Left kidney (tissue), 8 donors: ENCODE results near the gene KCNIP1. TPM values are rescaled to one million over a fixed set of nuclear protein-coding genes. Genes with fewer than 3 reads are reported as not detected.

Experiments used
- DNase-seq: peaks from one replicate; pipeline ENCODE4 v3.0.0-alpha.2; 2013
- long read RNA-seq, 8 donors: transcript quantifications; one replicate each; lab custom pipeline, GENCODE V29; 2026
- polyA plus RNA-seq: library from polyadenylated mRNA; unstranded; fragments of 120-200 nt; gene quantifications from one replicate; pipeline ENCODE4 v1.2.1, GENCODE V29; 2013; ENCODE audit not compliant: insufficient read length

The KCNIP1 gene
- 10.8 TPM for polyA plus RNA-seq
- long read RNA-seq, donor 1, partial matches to known transcripts = 6 of 6 reads
- long read RNA-seq, donor 1, other reads (novel, unspliced or antisense) = 0 of 6 reads
- long read RNA-seq, donor 2, partial matches to known transcripts = 7 of 7 reads
- long read RNA-seq, donor 2, other reads (novel, unspliced or antisense) = 0 of 7 reads
- long read RNA-seq, donor 3 = 0 reads
- long read RNA-seq, donor 4 = 0 reads
- long read RNA-seq, donor 5, partial matches to known transcripts = 7 of 7 reads
- long read RNA-seq, donor 5, other reads (novel, unspliced or antisense) = 0 of 7 reads
- long read RNA-seq, donor 6, partial matches to known transcripts = 16 of 16 reads
- long read RNA-seq, donor 6, other reads (novel, unspliced or antisense) = 0 of 16 reads
- long read RNA-seq, donor 7, partial matches to known transcripts = 6 of 6 reads
- long read RNA-seq, donor 7, other reads (novel, unspliced or antisense) = 0 of 6 reads
- long read RNA-seq, donor 8 = 0 reads

DNA sequence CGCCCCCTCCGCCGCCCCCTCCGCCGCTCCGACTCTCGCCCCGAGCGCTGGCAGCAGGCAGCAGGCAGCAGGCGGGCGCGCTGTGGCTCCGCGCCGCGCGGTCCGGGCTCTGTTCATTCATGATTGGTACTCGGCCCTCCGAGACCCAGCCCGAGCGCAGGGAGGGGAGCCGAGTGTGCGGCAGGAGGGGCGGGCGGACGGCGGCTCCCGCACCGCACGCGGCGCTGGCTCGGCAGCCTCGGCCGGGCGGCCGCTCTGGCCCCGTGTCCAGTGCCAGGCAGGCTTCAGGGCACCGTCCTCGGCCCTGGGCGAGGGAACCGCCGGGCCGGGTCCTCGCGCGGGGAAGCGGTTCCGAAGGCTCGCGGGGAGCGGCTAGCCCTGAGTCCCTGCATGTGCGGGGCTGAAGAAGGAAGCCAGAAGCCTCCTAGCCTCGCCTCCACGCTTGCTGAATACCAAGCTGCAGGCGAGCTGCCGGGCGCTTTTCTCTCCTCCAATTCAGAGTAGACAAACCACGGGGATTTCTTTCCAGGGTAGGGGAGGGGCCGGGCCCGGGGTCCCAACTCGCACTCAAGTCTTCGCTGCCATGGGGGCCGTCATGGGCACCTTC is at the start of gene KCNIP1:
Gene KCNIP1 (plus strand): TSS at position 31 of the 607 bp plus-strand sequence.
- peak; percentile 53 for DNase-seq

DNA sequence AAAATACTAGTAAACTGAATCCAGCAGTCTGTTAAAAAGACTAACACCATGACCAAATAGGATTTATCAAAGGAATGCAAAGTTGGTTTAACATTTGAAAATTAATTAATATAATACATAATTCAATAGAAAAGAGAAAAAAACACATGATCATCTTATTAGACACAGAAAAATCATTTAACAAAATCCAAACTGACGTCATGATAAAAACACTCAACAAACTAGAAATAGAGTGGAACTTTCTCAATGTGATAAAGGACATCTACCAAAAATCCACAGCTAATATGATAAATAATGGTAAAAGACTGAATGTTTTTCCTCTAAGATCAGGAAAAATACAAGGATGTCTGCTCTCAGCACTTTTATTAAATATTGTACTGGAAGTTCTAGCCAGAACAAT is 40.4 kb upstream of the KCNIP1 start:
- DNase-seq = no peak

DNA sequence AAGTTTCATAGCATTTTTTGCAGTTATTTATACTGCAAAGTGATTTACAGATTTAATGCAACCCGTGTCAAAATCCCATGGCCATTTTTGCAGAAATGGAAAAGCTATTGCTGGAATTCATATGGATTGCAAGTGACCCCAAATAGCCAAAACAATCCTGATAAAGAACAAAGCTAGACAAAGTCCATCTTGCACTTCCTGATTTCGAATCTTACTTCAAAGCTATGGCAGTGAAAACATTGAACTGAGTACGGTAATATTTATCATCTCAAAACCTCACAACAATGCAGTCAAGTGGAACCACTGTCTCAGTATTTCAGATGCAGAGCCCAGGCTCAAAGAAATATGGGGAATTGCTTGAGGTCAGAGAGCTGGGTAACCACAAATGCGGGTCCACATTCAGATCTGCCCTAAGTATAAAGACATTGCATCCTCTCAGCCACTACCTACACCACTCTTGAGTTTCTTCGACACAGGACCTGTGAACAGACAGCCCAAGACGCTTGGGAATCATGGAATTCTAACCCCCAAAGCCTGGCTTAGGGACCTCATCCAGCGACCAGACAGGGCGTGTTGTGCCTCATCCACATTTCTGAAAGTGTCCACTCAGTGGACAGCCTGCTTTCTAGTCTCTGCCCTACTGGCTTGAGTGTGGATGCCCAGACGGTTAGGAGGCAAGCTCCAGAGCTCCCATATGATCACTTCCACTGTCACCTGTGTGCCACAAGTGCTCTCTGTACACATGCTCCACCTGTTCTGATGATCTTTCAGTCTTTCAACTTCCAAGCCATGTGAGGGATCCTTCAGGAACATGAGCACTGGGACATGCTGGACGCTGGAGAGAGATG is 39.3 kb upstream of the KCNIP1 start:
- DNase-seq = no peak

DNA sequence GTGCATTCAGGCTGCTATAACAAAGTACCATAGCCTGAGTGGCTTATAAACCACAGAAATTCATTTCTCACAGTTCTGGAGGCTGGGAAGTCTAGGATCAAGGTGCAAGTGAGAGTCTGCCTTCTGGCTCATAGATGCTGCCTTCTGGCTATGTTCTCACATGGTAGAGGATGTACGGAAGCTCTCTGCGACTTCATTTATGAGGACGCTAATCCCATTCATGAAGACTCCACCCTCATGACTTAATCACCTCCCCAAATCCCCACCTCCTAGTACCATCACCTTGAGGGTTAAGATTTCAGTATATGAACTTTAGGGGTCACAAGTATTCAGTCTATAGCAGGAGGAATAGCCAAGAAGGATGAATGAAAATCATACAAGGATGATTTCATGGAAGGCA is 37.3 kb upstream of the KCNIP1 start:
- no peak for DNase-seq

DNA sequence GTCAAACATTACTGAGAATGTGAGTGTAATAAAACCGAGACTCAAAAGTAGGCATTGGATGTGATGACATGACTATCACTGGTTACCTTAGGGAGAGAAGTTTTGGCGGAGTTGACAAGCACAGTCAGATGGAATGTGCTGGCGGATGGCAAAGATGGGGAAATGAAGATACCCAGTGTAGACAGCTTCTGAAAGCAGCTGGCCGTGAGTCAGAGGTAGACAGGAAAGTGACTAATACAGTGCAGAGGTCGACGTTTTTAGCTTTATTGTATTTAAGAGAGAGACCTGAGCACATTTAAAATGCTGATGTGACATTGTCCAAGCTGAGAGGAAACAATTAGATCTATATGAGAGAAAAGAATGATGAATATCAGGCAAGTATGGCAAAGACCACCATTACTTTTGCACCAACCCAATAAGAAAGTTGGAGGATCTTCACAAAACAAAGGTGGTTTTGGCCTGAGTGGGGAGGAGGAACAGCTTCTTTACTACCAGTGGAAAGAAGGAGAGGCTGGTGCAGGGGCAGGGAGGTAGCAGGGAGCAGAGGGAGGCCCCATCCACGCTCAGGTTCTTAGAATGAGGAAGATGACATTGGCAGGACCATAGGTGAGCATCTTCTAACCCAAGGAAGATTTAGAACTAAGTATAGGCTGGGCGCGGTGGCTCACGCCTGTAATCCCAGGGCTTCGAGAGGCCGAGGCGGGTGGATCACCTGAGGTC is 36.7 kb upstream of the KCNIP1 start:
- no peak for DNase-seq

DNA sequence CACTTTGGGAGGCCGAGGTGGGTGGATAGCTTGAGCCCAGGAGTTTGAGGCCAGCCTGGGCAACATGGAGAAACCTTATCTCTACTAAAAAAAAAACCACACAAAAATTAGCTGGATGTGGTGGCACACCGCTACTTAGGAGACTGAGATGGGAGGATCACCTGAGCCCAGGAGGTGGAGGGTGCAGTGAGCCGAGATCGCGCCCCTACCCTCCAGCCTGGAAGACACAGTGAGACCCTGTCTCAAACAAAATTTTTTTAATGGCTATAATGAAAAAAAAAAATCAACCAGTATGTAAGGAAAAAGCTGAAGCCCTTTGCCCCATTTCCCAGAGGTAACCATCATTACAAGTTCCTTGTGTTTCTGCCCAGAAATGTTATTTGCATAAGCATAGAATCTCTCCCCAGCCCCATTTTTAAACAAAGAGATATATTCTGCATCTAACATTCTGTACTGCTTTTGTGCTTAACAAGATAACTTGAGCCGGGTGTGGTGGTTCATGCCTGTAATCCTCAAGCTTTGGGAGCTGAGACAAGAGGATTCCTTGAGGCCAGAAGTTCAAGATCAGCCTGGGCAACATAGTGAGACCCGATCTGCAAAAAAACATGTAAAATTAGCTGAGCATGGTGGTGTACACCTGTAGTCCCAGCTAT is 35.1 kb upstream of the KCNIP1 start:
- no peak for DNase-seq

DNA sequence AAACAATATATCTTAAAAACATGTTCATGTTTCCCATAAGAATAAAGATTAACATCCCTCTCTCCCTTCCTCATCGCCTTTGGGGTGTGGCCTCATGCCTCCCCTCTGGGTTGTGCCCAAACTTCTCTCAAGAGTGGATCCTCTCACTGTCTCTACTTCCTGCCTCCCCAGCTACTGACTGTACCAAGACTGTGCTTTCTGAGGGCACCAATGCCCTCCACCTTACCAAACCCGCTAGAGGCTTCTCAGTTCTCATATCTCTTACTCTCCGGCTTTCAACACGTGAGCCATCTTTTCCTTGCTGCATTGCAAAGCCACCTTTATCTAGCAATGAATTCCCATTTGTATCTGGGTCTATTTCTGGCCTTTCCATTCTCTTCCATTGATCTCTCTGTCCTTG is 34.4 kb upstream of the KCNIP1 start:
- DNase-seq = no peak

DNA sequence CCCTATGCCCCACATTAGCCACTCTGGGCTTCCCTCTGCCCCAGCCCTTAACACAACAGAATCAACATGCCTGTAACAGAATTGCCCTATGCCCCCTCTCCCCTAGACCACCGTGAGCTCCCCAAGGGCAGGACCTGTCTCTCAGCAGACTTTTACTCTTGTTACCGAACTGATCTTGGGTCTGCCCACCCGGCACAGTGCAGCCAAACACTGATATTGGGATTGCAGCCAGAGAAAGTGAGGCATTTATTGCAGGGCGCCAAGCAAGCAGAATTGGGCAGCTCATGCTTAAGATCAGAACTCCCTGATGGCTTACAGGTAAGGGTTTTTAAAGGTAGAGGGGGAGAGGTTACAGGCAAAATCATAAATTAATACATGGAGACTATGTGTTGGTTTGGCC is 33.5 kb upstream of the KCNIP1 start:
- no peak for DNase-seq

DNA sequence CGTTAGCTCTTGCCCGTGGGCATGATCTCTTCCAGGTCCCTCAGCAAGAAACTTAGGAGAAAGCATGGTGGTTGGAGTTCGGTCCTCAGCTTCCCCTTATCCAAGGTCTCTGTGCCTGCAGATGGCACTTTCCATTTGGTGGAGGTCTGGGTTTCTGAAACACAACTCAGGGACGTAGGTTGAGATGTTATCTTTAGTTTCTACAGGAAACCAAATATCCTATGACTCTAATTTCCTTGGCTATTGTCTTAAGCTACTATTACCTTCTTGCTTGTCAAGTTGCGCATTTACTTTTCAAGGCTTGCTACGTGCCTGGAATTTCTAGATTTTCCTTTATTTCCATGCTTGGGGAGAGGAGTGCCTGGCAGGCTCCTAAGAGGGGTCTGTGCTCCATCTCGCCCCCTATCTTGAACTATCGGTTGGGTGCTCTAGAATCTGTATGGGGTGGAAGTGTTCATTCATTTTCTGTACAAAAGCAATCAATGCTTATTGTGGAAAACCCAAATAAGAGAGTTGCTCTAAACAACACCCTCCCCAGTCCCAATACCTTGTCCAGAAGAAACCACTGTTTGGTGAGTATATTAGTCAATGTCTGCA is 32.9 kb upstream of the KCNIP1 start:
- DNase-seq = no peak

DNA sequence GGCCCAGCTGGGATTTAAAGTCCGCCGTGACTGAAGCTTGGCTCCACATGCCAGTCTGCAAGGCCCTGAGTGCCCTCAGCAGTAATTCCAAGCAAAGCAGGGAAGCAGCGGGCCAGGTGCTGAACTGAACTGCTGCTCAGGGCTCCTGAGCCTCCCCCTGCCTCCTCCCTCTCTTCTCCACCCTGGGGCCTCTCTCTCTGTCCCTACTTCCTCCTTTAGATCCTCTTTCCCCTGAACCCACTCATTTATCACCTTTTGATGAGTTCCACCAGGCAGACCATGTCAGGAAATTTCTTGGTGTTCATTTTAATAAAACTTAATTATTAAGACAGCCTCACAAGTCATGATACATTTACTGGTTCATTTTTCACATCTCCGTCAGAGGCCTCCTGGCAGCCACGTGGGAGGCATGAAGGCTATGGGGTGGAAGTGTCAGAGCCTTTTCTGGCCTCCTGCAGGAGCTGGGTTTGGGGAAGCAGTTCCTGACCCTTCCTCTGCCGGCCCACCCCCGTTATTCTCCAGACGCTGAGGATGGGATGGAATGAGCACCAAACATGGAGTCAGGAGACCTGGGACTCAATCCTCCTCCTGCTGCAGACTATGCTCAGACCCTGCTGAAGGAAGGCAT is 32.2 kb upstream of the KCNIP1 start:
- no peak for DNase-seq

DNA sequence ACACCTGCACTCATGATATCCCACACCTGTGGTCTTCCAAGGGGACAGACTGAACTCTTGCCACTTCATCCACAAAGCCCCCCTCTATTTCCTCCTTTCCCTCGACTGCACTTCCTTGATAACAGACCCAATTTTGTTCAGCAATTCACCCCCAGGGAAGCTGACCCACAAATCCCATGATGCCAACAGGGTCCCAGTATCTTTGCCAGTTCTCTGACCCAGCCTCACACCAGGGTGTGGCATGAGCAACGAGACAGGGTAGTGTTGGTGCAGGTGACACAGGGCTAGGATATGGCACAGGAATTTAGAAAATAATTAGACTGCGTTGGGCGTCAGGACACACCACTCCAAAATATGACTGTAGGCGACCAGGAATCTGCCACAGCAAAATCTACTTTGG is 30.2 kb upstream of the KCNIP1 start:
- DNase-seq = no peak

DNA sequence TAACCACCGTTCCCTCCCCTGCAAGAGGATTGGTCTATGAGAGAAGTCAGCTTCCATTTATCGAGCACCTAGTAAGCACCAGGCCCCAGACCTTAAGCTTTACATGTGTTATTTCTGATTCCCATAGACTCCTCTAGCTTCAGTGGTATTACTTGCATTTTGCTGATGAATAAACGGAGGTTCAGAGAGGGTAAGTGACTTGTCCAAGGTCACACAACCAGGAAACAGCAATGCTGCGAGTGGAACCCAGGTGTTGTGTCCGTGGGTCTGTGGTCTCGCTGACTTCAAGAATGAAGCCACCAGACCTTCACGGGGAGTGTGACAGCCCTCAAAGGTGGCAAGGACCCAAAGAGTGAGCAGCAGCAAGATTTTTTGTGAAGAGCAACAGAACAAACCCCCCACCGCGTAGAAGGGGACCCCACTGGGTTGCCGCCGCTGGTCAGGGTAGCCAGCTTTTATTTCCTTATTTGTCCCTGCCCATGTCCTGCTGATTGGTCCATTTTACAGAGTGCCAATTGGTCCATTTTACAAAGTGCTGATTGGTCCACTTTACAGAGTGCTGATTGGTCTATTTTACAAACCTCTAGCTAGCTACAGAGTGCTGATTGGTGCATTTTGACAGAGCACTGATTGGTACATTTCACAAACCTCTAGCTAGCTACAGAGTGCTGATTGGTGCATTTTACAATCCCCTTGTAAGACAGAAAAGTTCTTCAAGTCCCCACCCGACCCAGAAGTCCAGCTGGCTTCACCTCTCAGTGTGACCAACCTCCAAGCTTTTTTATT is 29.1 kb upstream of the KCNIP1 start:
- no peak for DNase-seq

DNA sequence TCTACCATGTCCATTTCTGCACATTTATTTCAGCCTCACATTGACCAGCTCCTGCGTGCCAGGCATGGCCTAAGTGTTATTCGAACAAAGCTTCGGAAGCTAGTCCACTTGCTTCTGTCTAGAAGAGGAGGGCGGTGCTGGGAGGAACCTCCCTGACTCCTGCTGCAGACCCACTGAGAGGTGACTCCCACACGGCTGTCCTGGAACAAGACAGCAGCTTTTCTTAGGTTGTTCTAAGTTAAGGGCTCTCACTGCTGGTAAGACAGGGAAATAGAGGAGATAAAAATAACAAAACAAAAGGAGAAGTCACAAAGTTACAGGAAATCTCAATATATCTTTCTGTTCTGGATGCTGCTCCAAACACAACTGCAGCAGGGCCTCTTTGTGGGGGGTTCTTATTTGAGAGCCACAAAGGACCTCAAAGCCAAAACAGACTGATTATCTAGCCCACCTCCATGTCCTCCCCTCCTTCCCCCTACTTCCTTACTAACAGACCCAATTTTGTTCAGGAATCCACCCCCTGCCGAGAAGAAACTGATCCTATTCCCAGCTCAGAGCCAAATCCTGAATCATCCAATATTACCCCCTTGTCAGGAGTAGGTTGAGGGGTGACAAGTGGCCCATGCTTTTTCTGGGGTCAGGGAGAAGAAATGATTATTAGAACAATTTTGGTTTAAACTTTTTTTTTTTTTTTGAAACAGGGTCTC is 28.4 kb upstream of the KCNIP1 start:
- DNase-seq = no peak

DNA sequence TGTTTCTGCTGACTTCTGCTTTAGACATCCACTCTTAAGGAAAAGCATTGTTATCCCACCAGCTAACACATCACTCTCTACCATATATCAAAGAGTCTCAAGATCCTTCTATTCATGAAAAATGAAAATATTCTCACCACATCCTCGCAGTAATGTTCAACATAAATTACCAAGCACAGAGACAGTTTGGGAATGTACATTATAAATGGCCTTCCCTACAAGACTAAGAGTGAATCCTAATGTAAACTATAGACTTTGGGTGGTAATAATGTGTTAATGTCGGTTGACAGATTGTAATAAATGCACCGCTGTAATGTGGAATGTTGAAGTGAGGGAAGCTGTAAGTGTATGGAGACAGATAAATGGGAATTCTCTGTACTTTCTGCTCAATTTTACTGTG is 27.1 kb upstream of the KCNIP1 start:
- no peak for DNase-seq

DNA sequence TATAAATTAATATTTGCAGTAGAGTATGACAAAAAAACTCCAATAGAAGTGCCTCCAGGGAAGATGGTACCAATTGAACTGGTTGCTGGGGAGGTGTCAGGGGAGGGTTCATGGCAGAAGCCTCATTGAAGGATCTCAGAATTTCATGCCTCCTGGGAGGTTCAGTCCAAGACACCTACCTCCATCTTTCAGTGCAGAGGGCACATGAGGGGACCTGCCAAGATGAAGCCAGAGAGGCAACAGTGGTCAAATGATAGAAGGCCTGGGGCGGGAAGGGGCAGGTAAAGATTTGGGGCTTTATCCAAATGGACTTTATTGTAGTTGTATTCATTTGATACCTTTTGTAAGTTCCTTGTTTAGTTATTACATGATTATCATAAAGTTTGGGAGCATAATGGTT is 25.9 kb upstream of the KCNIP1 start:
- DNase-seq = no peak

DNA sequence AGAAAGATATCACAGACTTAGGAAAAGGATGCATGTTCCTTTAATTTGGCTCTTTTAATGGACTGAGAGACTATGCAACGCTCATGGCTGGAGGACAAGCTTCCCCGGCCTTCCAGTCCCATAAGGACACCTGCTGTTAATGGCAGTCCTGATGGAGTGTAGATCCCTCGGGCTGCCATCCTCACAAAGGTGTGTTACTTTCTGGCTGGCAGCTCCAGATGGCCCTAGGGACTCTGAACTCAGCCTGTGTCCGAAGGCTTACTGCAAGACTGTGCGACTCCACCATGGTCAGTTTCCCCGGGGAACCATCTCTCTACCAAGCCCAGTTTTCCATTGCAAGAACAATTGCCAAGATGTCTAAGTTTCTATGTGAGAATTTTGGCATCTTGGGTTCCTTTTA is 25.5 kb upstream of the KCNIP1 start:
- DNase-seq = no peak

DNA sequence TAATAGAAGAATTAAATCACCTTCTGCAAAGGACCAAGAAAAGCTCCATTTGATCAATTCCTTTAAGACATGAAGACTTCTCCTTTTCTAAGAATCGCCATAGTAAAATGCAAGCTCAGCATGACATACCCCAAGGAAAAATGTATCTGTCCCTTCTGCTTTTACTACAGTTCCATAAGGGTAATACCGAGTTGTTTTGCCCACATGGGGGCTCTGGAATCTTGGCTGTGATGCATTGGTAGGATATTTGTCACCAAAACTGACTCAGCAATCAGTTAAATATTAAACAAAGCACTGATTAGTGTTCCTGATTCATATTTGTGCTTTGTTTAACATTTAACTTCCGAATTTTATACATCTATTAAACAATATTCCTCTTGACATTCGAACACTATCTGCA is 24.3 kb upstream of the KCNIP1 start:
- no peak for DNase-seq

DNA sequence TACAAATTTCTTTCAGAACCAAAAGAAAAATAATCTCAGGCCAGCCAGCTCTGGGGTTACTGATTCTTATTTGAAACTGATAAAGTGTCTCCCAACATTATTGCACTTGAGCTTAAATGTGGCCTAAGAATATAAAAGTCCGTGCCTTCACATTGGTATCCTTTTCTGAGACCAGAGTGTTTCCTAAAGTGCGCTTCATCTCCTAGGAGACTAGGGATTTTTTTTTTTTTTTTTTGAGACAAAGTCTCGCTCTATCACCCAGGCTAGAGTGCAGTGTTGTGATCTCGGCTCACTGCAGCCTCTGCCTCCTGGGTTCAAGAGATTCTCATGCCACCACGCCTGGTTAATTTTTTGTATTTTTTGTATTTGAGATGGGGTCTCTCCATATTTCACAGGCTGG is 23.6 kb upstream of the KCNIP1 start:
- DNase-seq = no peak

DNA sequence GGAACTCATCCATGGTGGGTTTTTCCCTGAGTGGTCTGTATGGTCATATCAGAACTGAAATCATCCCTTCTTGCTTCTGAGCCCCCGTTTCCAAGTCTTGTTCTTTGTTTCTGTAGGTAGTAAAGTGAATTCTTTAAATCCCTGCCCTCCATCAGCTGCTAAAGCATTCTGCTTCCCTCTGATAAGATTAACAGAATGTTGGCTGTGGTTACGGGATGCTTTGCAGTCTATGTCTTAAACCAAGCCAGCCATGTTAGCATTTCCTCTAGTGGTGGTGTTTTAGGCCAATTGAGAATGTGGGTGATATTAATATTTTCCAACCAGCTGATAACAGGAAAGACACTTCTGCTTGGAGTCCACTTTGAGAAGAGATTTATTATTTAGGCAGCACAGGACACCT is 22.0 kb upstream of the KCNIP1 start:
- DNase-seq = no peak
